K562 (cell line): Measurements from ENCODE around the gene UPP1. TPM values are rescaled to one million over a fixed set of nuclear protein-coding genes. Genes with fewer than 3 reads are reported as not detected.

ENCODE experiments used
- ATAC-seq: fragments of 200-7000 bp; cut with Tn5 transposase; 3 replicates; pipeline ENCODE4 v1.9.1; 2020; ENCODE audit warnings: moderate library complexity
- BruUV-seq: library from RNA; stranded (reverse); fragments of 400-500 nt; replicated peaks from 2 replicates; lab custom pipeline; 2021; lab: Mats Ljungman, UMichigan
- CTCF ChIA-PET: fragments of 300-600 bp; formaldehyde crosslinking; extraction: SDS; loops from one replicate; lab custom pipeline; 2021; ENCODE audit warnings: low intra/inter-chr PET ratio; lab: Yijun Ruan, JAX
- POLR2A ChIA-PET: fragments of 300-600, 350-650 bp; sonication (Branson Sonifier 250); formaldehyde crosslinking; extraction: SDS; loops from one replicate; lab custom pipeline; 2021; ENCODE audit warnings: antibody characterized with exemption, inconsistent platforms; lab: Yijun Ruan, JAX
- DNase-seq, 4 experiments: peaks; one replicate each; pipeline versions ENCODE4 v3.0.0 to v3.0.0-alpha.2; 2011 to 2018; ENCODE audit warnings: low spot score in 3 of 4, mixed read lengths in 3 of 4; ENCODE audit errors: extremely low read depth in 1 of 4
- FAIRE-seq: peaks from 2 replicates; lab custom pipeline; 2011; peaks lifted over from hg19 to GRCh38; lab: Jason Lieb, UNC
- H2AFZ ChIP-seq: 2 replicates; pipeline ENCODE4 v1.6.0; 2011; ENCODE audit warnings: low read depth, low read length, control low read depth, inconsistent platforms
- H3K27ac ChIP-seq: fragments of 200-600 bp; 3 replicates; pipeline ENCODE4 v1.8.0; 2011; ENCODE audit warnings: low read depth, mild to moderate bottlenecking, control low read depth, inconsistent platforms, low read length, moderate library complexity, mixed read lengths; ENCODE audit errors: extremely low read depth
- H3K27me3 ChIP-seq, 2 experiments: fragments of 300-600 bp in 1 of 2; 2 replicates in 1 of 2; 3 replicates in 1 of 2; pipeline versions ENCODE4 v1.6.0 to v1.8.0; 2011; ENCODE audit warnings: inconsistent platforms in 2 of 2, low read length in 2 of 2, mild to moderate bottlenecking in 1 of 2, mixed read lengths in 1 of 2, moderate library complexity in 1 of 2; ENCODE audit not compliant: control insufficient read depth in 2 of 2, insufficient read depth in 2 of 2
- H3K36me3 ChIP-seq: fragments of 300-600 bp; 3 replicates; pipeline ENCODE4 v1.8.0; 2011; ENCODE audit warnings: mild to moderate bottlenecking, low read length, inconsistent platforms; ENCODE audit not compliant: control insufficient read depth, insufficient read depth
- H3K4me1 ChIP-seq, 2 experiments: fragments of 200-600 bp in 1 of 2; replicated peaks in 1 of 2; 2 replicates in 1 of 2; 3 replicates in 1 of 2; pipeline versions ENCODE4 v1.5.1 to v1.8.0; 2011; ENCODE audit warnings: inconsistent platforms in 2 of 2, low read length in 2 of 2, mild to moderate bottlenecking in 1 of 2, mixed read lengths in 1 of 2, moderate library complexity in 1 of 2; ENCODE audit not compliant: control insufficient read depth in 2 of 2, insufficient read depth in 2 of 2
- H3K4me2 ChIP-seq: 2 replicates; pipeline ENCODE4 v1.6.1; 2011; ENCODE audit warnings: low read length, control low read depth, inconsistent platforms, mixed read lengths; ENCODE audit not compliant: insufficient read depth
- H3K4me3 ChIP-seq: fragments of 200-600 bp; sonication (generic), shearing (Covaris generic); 2 replicates; pipeline ENCODE4 v1.5.1; 2016; ENCODE audit warnings: control low read depth, inconsistent platforms
- H3K79me2 ChIP-seq: fragments of 200-600 bp; 3 replicates; pipeline ENCODE4 v1.8.0; 2011; ENCODE audit warnings: low read length, inconsistent platforms; ENCODE audit not compliant: control insufficient read depth, insufficient read depth
- H3K9ac ChIP-seq, 2 experiments: 2 replicates each; pipeline versions ENCODE4 v1.6.0 to v1.6.1; 2011; ENCODE audit warnings: low read depth in 2 of 2, low read length in 2 of 2, control low read depth in 1 of 2, inconsistent platforms in 1 of 2, mild to moderate bottlenecking in 1 of 2, mixed read lengths in 1 of 2; ENCODE audit not compliant: insufficient read depth in 1 of 2
- H3K9me1 ChIP-seq: one replicate; pipeline ENCODE4 v1.6.0; 2011; ENCODE audit warnings: inconsistent platforms, mild to moderate bottlenecking, low read length, moderate library complexity; ENCODE audit not compliant: control insufficient read depth, insufficient read depth
- H3K9me3 ChIP-seq: replicated peaks from 2 replicates; pipeline ENCODE4 v1.5.1; 2011; ENCODE audit warnings: low read depth, low read length, inconsistent platforms; ENCODE audit not compliant: control insufficient read depth, insufficient read depth
- H4K20me1 ChIP-seq: replicated peaks from 2 replicates; pipeline ENCODE4 v1.6.1; 2011; ENCODE audit warnings: low read length, inconsistent platforms, mixed read lengths; ENCODE audit not compliant: control insufficient read depth, insufficient read depth
- ILF3 ChIP-seq: fragments of 450-650 bp; IDR thresholded peaks from 2 replicates; pipeline ENCODE4 v1.6.1; 2018; ENCODE audit warnings: antibody characterized with exemption, mild to moderate bottlenecking, moderate library complexity, borderline replicate concordance
- ILK ChIP-seq: fragments of 450-650 bp; IDR thresholded peaks from 2 replicates; pipeline ENCODE4 v1.6.1; 2016; ENCODE audit warnings: missing genetic modification characterization, low read depth, mild to moderate bottlenecking, missing compliant biosample characterization, moderate library complexity, borderline replicate concordance
- NUFIP1 ChIP-seq: fragments of 450-650 bp; IDR thresholded peaks from 2 replicates; pipeline ENCODE4 v1.6.1; 2018; ENCODE audit not compliant: partially characterized antibody
- PKNOX1 ChIP-seq: fragments of 450-650 bp; IDR thresholded peaks from 2 replicates; pipeline ENCODE4 v1.6.1; 2016
- PYGO2 ChIP-seq: fragments of 450-650 bp; IDR thresholded peaks from 2 replicates; pipeline ENCODE4 v1.6.1; 2016; ENCODE audit warnings: mild to moderate bottlenecking, missing genetic modification characterization, moderate library complexity, missing compliant biosample characterization
- SREBF1 ChIP-seq: fragments of 150-350 bp; IDR thresholded peaks from 2 replicates; pipeline ENCODE4 v1.6.1; 2014; ENCODE audit warnings: antibody characterized with exemption, low read depth, low read length, borderline replicate concordance
- TCFL5 ChIP-seq: fragments of 250-450 bp; sonication (Bioruptor Pico); conservative IDR thresholded peaks from 2 replicates; pipeline ENCODE4 v1.6.1; 2021; ENCODE audit warnings: mild to moderate bottlenecking, moderate library complexity, matching md5 sums
- in situ Hi-C: fragments of 300-500 bp; cut with MboI; formaldehyde crosslinking; loops from 4 replicates; pipeline ENCODE4 v1.15.0; 2018; ENCODE audit warnings: inconsistent platforms, mixed read lengths
- intact Hi-C: fragments of 100-400 bp; cut with micrococcal nuclease; formaldehyde crosslinking; loops from 2 replicates; pipeline ENCODE4 v1.14.2; 2022
- polyA plus RNA-seq, 8 experiments: library from polyadenylated mRNA; depleted of rRNA in 4 of 8; stranded (reverse) in 5 of 8; unstranded in 3 of 8; fragments of >200 nt; fragmentation: Nextera tagmentation in 2 of 8; fragmentation: Illumina TruSeq in 1 of 8; extraction: Ambion mirVana in 2 of 8; extraction: Trizol in 1 of 8; gene quantifications; 2 replicates each; pipeline versions ENCODE4 v1.2.1 to v1.2.3, GENCODE V29; 2011 to 2014; ENCODE audit warnings: inconsistent platforms in 1 of 8, missing spikeins in 1 of 8
- total RNA-seq, 7 experiments: library from RNA; depleted of rRNA in 6 of 7; stranded (reverse); fragments of >200 nt in 6 of 7; fragmentation: Illumina TruSeq in 2 of 7; extraction: Trizol in 2 of 7; gene quantifications; 2 replicates each; pipeline versions ENCODE4 v1.2.1 to v1.2.3, GENCODE V29; 2011 to 2021; ENCODE audit warnings: low replicate concordance in 1 of 7
- TF ChIP-seq, protein P1 (sequence below): fragments of 450-650 bp; IDR thresholded peaks from 2 replicates; pipeline ENCODE4 v1.6.1; 2016; ENCODE audit warnings: missing biosample characterization, missing genetic modification characterization
- TF ChIP-seq, protein P2 (sequence below): sonication (generic); formaldehyde crosslinking; IDR thresholded peaks from 2 replicates; pipeline ENCODE4 v1.8.1; 2022; ENCODE audit warnings: missing genetic modification reagents
- TF ChIP-seq, protein P3 (sequence below): fragments of 450-650 bp; formaldehyde crosslinking; IDR thresholded peaks from 2 replicates; pipeline ENCODE4 v1.4.0; 2020; ENCODE audit warnings: mild to moderate bottlenecking, moderate library complexity

UPP1 gene
- total and polyA plus RNA-seq, 9 of the 15 experiments (the other 6 are each of a cell fraction or from before 2014, with no cell fraction given) = 0.38 to 2.4 (median 0.61) TPM

DNA sequence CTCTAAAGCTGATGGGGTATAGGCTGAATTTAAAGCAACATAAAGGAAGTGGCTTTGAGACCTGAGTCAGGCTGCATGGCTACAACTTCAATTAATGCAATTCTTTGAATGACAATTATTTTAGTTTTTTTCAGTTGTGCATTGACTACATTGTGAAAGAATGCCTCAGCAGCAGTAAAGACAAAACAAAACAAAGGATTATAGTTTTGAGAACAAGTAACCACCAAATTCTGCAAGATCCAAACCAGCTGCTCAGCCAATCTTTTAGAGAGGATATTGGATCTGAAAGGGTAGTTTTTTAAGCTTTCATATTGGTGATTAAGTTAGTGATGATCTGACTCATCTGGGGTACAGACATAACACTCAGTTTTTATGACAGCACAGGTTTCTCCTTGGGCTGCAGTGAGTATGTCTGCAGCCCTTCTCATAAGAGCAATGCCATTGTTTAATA lies 41.6 kb downstream of the UPP1 start:
- Histone ChIP-seq H3K9ac (no peak overlapping the region), H3K4me1 (no peaks in the 10 kb centered on the region), H3K27me3 (no peaks in the 10 kb centered on the region), H3K27ac (no peak overlapping the region), H2AFZ (no peak overlapping the region), H3K36me3 (no peaks in the 10 kb centered on the region), H3K4me3 (no peak overlapping the region), H3K9me1 (no peaks in the 10 kb centered on the region), H3K9me3 (no peaks in the 10 kb centered on the region), H4K20me1 (no peaks in the 10 kb centered on the region), H3K79me2 (no peaks in the 10 kb centered on the region), H3K4me2 (no peak overlapping the region)
- CTCF ChIA-PET = no interaction called here
- DNase-seq (no peak), ATAC-seq (no peak), FAIRE-seq (no peak)
- BruUV-seq = no TSS peak
- no peak for TF ChIP-seq PYGO2
- TF ChIP-seq ILK (tag) = no peak
- no peak for TF ChIP-seq TCFL5 (CRISPR knock-in tag)
- TF ChIP-seq SREBF1 = no peak
- TF ChIP-seq NUFIP1 = no peak
- no peak for TF ChIP-seq ILF3
- in situ Hi-C loops (no loop called here), intact Hi-C loops (no loop called here)
- POLR2A ChIA-PET = no interaction called here

- BruUV-seq = no TSS peak
- ChIA-PET POLR2A (interaction anchor here (0.7 kb wide), 1 partner anchor 51 kb away, joined by 4 read pairs; no protein-coding TSS in a partner anchor), CTCF (no interaction called here)
- H4K20me1 ChIP-seq = no peaks in the 10 kb centered on the region
- DNase-seq (no peak), FAIRE-seq (no peak), ATAC-seq (no peak)
- H2AFZ ChIP-seq = no peak overlapping the region
- H3K27me3 ChIP-seq = no peaks in the 10 kb centered on the region
- H3K9me3 ChIP-seq = no peaks in the 10 kb centered on the region
- intact Hi-C loops = no loop called here
- H3K27ac ChIP-seq = no peak overlapping the region
- no peak overlapping the region for H3K4me2 ChIP-seq
- H3K4me1 ChIP-seq = no peaks in the 10 kb centered on the region
- H3K79me2 ChIP-seq = no peaks in the 10 kb centered on the region
- in situ Hi-C loops = no loop called here
- no peak overlapping the region for H3K9ac ChIP-seq
- H3K36me3 ChIP-seq = no peaks in the 10 kb centered on the region
- H3K9me1 ChIP-seq = no peaks in the 10 kb centered on the region
- H3K4me3 ChIP-seq = no peak overlapping the region
- TF ChIP-seq, protein P1, sequence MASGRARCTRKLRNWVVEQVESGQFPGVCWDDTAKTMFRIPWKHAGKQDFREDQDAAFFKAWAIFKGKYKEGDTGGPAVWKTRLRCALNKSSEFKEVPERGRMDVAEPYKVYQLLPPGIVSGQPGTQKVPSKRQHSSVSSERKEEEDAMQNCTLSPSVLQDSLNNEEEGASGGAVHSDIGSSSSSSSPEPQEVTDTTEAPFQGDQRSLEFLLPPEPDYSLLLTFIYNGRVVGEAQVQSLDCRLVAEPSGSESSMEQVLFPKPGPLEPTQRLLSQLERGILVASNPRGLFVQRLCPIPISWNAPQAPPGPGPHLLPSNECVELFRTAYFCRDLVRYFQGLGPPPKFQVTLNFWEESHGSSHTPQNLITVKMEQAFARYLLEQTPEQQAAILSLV = no peak
- TF ChIP-seq PKNOX1 = no peak
- TF ChIP-seq, protein P2, sequence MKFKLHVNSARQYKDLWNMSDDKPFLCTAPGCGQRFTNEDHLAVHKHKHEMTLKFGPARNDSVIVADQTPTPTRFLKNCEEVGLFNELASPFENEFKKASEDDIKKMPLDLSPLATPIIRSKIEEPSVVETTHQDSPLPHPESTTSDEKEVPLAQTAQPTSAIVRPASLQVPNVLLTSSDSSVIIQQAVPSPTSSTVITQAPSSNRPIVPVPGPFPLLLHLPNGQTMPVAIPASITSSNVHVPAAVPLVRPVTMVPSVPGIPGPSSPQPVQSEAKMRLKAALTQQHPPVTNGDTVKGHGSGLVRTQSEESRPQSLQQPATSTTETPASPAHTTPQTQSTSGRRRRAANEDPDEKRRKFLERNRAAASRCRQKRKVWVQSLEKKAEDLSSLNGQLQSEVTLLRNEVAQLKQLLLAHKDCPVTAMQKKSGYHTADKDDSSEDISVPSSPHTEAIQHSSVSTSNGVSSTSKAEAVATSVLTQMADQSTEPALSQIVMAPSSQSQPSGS = no peak
- TF ChIP-seq, protein P3, sequence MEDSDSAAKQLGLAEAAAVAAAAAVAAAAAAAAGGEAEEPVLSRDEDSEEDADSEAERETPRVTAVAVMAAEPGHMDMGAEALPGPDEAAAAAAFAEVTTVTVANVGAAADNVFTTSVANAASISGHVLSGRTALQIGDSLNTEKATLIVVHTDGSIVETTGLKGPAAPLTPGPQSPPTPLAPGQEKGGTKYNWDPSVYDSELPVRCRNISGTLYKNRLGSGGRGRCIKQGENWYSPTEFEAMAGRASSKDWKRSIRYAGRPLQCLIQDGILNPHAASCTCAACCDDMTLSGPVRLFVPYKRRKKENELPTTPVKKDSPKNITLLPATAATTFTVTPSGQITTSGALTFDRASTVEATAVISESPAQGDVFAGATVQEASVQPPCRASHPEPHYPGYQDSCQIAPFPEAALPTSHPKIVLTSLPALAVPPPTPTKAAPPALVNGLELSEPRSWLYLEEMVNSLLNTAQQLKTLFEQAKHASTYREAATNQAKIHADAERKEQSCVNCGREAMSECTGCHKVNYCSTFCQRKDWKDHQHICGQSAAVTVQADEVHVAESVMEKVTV = no peak
These were observed 43.7 kb downstream of the UPP1 start for GRCh38 chr7:48132792-48133191.
